G401.6 (cell line): ENCODE measurements around the gene FANCD2.
"Not testable (repeated sequence)": the region's sequence is repeated elsewhere in the genome, so short reads cannot be mapped to it uniquely, and the experiment has no call there.

Source experiments
- FAIRE-seq: peaks from 2 replicates; lab custom pipeline; 2012; peaks lifted over from hg19 to GRCh38; lab: Jason Lieb, UNC

The FANCD2 gene

GRCh38 chr3:10015461-10015904 lies 10.8 kb upstream of the FANCD2 start:
- no peak for FAIRE-seq

GRCh38 chr3:10017636-10018292 lies 8.5 kb upstream of the FANCD2 start:
- no peak for FAIRE-seq

- FAIRE-seq: not testable (repeated sequence)
These were observed 7.4 kb upstream of the FANCD2 start for GRCh38 chr3:10018806-10019205.

GRCh38 chr3:10019326-10019725 lies 6.9 kb upstream of the FANCD2 start:
- FAIRE-seq: no peak

- FAIRE-seq: no peak
These were observed 4.1 kb upstream of the FANCD2 start for GRCh38 chr3:10021856-10022775.

- FAIRE-seq: no peak
These were observed 2.5 kb upstream of the FANCD2 start for GRCh38 chr3:10023587-10024310.

- FAIRE-seq: no peak
These were observed 793 bp upstream of the FANCD2 start for GRCh38 chr3:10025205-10026083.

GRCh38 chr3:10041034-10041433 lies 14.8 kb downstream of the FANCD2 start:
- FAIRE-seq: no peak

GRCh38 chr3:10047876-10048275 lies 21.6 kb downstream of the FANCD2 start:
- no peak for FAIRE-seq

- not testable (repeated sequence) for FAIRE-seq
These were observed 26.8 kb downstream of the FANCD2 start for GRCh38 chr3:10053054-10053453.

GRCh38 chr3:10055097-10055496 lies 28.9 kb downstream of the FANCD2 start:
- FAIRE-seq: no peak

GRCh38 chr3:10070077-10070476 lies 43.8 kb downstream of the FANCD2 start:
- not testable (repeated sequence) for FAIRE-seq

- FAIRE-seq: no peak
These were observed 48.4 kb downstream of the FANCD2 start for GRCh38 chr3:10074666-10075065.

GRCh38 chr3:10081871-10082270 lies 55.6 kb downstream of the FANCD2 start:
- FAIRE-seq: no peak

- FAIRE-seq: no peak
These were observed 59.5 kb downstream of the FANCD2 start for GRCh38 chr3:10085738-10086137.

- FAIRE-seq: no peak
These were observed 62.0 kb downstream of the FANCD2 start for GRCh38 chr3:10088256-10088655.

GRCh38 chr3:10090179-10090578 lies 63.9 kb downstream of the FANCD2 start:
- FAIRE-seq: no peak

- FAIRE-seq: not testable (repeated sequence)
These were observed 64.5 kb downstream of the FANCD2 start for GRCh38 chr3:10090774-10091173.

- FAIRE-seq: not testable (repeated sequence)
These were observed 65.2 kb downstream of the FANCD2 start for GRCh38 chr3:10091387-10091786.

GRCh38 chr3:10093678-10094077 lies 67.4 kb downstream of the FANCD2 start:
- no peak for FAIRE-seq

- FAIRE-seq: no peak
These were observed 72.8 kb downstream of the FANCD2 start for GRCh38 chr3:10099041-10099440.

GRCh38 chr3:10106919-10107318 lies 80.7 kb downstream of the FANCD2 start:
- FAIRE-seq: no peak
